Posterior vena cava (tissue), 2 donors: Measurements from ENCODE around the gene DIPK1A. TPM values are rescaled to one million over a fixed set of nuclear protein-coding genes. Genes with fewer than 3 reads are reported as not detected.

Experiments used
- DNase-seq: peaks from one replicate; pipeline ENCODE4 v3.0.0-alpha.2; 2020; ENCODE audit warnings: low spot score
- intact Hi-C, 2 donors: fragments of 100-400 bp; cut with DNase I; formaldehyde crosslinking; loops; one replicate each; pipeline versions ENCODE4 v1.14.1 to v1.14.2; 2022 to 2023
- total RNA-seq, 2 donors: library from RNA; stranded (reverse); fragmentation: NEBNext Ultra II Directional; extraction: Animal tissue kit (Norgen Biotek cat#: 25700); gene quantifications; one replicate each; pipeline ENCODE4 v1.2.1, GENCODE V29; 2021
- donor health status: DM: yes; HTN: yes; CAD: no.
- donor health status: DM: yes; HTN: yes; CAD: no.

DIPK1A gene
- total RNA-seq, 2 donors from 2014 or later: 18.6 to 25.9 TPM

GRCh38 chr1:92929461-92929860 is 31.8 kb downstream of the DIPK1A start:
- no peak for DNase-seq
- intact Hi-C loops: no loop called here

- intact Hi-C loops: no loop called here
- DNase-seq: no peak
Measured at GRCh38 chr1:92927870-92928269, 33.4 kb downstream of the DIPK1A start.

DNA sequence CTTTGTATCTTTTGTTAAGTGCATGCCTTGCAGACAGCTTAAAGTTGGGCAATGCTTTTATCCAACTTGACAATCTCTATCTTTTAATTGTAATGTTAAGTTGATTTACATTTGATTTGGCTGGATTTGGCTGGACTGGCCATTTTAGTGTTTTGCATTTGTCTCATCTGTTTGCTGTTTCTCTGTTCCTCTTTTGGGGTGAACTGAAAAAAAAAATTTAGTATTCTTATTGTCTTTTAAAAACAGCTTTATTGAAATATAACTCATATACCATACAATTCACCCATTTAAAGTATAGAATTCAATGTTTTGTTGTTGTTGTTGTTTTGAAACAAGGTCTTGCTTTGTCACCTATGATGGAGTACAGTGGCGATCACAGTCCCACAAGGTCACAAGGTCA is 34.4 kb downstream of the DIPK1A start:
- no peak for DNase-seq
- intact Hi-C loops: no loop called here

DNA sequence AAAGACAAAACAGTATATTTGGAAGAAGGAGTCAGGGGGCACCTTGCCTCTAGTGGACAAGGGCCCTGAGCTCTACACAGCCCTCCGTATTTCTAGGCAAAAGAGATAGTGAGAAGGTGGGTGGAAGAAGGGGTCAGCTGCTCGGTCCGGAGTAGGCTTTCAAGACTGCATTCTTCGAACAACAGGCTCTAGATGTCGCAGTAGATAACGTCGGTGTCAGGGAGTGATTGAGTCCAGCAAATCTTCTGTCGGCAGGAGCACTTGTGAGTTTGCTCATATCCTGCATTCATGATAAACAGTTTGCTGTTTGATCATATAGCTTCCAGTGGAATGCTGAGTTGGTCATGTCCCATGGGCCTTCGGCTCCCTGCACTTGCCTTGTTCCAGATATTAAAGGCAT is 36.8 kb downstream of the DIPK1A start:
- no peak for DNase-seq
- intact Hi-C loops: no loop called here

GRCh38 chr1:92923664-92924063 is 37.6 kb downstream of the DIPK1A start:
- intact Hi-C loops: no loop called here
- DNase-seq: no peak

- DNase-seq: no peak
- intact Hi-C loops: no loop called here
Measured at GRCh38 chr1:92922356-92923035, 38.8 kb downstream of the DIPK1A start.

DNA sequence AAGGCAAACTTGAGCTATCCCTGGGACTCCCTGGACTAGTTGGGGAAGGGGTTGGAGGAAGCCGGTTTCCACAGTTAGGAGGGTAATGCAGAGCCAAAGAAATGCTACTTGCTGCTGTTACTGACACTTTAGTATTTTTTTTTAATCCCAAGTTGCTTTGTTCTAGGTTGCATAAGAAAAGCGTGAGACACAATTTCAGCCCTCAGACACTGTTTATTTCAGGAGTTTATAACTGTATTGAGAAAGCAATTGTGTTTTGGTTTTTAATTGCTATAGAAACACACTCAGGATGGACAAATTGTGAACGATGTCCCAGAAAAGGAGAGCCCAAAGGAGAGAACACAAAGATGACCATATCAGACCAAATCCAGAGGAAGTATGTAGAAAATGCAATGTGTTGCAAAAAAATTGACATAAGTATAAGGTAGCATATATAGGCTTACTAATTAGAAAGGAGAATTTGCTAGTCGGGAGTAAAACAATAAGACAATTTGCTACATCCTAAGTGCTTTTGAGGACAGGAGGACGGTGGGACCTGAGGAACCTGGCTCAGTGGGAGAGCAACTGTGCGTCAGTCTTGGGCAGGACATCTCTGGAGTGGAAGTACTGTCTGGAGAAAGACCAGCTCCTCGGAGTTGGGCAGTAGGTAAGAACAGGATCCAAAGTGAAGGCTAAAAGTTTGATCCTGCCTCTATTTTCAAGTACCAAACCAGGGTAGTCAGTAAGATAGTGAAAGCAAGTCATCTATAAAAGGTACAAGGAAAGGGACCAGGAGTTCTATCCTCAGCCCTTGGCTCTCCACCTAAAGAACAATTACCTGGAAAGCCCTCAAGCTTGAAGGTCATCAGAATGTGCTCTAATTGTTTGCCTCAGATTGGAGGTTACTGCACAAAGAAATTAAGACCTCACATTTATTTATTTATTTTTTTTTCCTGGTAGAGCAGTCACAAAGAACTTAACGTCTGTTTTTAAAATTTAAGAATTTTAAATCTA is 39.9 kb downstream of the DIPK1A start:
- intact Hi-C loops: no loop called here
- DNase-seq: no peak

DNA sequence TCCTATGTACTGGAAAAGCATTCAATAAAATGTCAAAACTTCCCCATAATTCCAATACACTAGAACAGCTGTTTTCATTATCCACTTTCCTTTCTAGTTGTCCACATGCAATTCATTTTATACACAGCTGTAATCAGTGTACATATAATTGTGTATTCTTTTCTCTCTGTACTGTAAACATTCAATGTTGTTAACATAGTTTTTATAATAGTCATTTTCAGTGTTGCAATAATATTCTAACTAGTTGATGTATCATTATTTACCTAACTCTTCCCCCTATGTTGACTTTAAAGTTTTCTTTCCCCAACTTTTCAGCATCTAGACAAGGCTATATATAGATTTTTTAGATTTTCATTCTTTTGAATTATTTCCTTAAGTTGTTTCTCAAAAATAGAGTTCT is 44.4 kb downstream of the DIPK1A start:
- intact Hi-C loops: no loop called here
- no peak for DNase-seq

DNA sequence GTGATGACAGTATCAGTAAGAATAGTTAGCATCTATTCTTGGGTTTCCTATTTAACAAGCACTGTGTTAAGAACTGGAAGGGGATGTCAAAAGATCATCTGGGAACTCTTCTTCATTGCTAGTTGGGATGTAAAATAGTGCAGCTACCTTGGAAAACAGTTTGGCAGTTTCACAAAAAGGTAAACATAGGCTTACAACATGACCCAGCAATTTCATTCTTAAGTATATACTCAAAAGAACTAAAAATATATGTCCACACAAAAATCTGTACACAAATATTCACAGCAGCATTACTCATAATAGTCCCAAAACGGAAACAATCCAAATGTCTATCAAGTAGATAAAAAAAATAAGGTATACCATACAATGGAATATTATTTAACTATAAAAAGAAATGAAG is 45.7 kb downstream of the DIPK1A start:
- no peak for DNase-seq
- intact Hi-C loops: no loop called here

GRCh38 chr1:92913093-92913819 is 48.0 kb downstream of the DIPK1A start:
- DNase-seq: no peak
- intact Hi-C loops: no loop called here

DNA sequence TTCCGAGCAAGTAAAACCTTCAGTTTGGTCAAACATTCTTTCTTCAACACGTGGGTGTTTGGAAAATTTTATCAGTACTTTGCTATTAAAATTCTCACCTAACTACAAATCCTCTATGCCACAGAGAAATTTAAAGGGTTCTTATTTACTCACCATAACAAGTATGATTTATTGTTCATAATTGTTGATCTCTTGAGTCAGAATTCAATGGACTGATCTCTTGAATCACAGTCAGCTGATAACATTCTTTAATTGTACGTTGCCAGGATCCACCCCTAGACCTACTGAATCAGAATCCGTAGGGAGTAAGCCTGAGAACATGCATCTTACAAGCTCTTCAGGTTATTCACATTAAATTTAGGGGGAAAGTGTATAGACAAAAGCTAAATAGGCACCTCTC is 51.2 kb downstream of the DIPK1A start:
- intact Hi-C loops: no loop called here
- DNase-seq: no peak

DNA sequence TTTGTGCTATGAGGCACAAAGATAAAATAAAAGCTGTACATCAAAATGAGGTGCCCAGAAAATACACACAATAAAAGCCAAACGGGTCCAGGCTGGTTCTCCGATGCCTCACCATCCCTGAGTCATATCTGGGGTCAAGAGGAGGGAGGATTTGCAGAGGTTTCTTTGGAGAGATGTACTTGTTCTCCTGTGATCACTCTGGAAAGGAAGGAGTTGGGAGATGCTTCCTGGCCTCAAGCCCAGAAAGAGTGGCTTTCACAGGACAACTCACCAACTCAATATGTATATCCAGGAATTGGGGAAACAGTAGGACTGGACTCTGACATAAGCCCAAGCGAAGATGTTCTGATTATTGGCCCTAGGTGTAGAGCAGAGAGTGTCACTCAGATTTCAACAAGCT is 51.9 kb downstream of the DIPK1A start:
- DNase-seq: no peak
- intact Hi-C loops: no loop called here

- no peak for DNase-seq
- intact Hi-C loops: no loop called here
Measured at GRCh38 chr1:92907949-92908684, 53.1 kb downstream of the DIPK1A start.

- intact Hi-C loops: no loop called here
- DNase-seq: no peak
Measured at GRCh38 chr1:92903765-92904164, 57.5 kb downstream of the DIPK1A start.

GRCh38 chr1:92902406-92902744 is 58.9 kb downstream of the DIPK1A start:
- DNase-seq: no peak
- intact Hi-C loops: no loop called here

- intact Hi-C loops: no loop called here
Measured at GRCh38 chr1:92901699-92902405, 59.4 kb downstream of the DIPK1A start.

DNA sequence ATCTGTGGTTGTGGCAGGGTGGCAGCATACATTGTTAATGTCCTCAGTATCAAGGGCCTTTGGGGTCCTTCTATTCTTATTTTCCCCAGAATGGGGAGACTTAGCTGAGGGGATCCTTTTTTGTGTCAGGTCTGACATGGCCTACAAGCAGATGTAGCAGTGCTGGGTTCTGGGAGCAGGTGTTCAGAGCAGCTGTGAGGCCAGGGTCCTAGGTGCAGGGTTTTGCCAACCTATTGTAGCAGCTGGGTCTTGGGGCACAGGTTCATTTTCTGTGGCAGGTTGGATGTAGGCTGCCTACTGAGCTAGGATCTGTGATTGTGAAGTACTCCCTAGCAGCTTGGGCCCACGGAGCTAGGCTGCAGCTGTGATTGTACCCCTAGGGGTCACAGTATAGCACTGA is 60.1 kb downstream of the DIPK1A start:
- DNase-seq: no peak
- intact Hi-C loops: no loop called here

More at GRCh38 chr1:92901699-92902405, 59.4 kb downstream of the DIPK1A start:
- no peak for DNase-seq

- intact Hi-C loops: no loop called here
- DNase-seq: no peak
Measured at GRCh38 chr1:92900539-92900938, 60.7 kb downstream of the DIPK1A start.

DNA sequence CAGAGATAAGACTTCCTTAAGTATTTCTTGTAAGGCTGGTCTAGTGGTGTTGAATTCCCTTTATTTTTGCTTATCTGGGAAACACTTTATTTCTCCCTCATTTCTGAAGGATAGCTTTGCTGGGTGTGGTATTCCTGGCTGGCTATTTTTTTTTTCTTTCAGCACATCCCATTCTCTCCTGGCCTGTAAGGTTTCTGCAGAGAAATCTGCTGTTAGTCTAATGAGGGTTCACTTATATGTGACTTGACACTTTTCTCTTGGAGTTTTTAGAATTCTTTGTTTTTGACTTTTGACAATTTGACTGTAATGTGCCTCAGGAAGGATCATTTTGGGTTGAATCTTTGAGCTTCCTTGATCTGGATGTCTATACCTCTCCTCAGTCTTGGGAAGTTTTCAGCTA is 61.5 kb downstream of the DIPK1A start:
- intact Hi-C loops: no loop called here

More for the DNA sequence above, 61.5 kb downstream of the DIPK1A start:
- DNase-seq: no peak
